Esophagus squamous epithelium (tissue), 5 donors: ENCODE data around the gene NTF4. TPM values are rescaled to one million over a fixed set of nuclear protein-coding genes. Genes with fewer than 3 reads are reported as not detected.

ENCODE experiments used
- DNase-seq: peaks from one replicate; lab custom pipeline; 2025; lab: John Stamatoyannopoulos, UW
- H3K27ac ChIP-seq, 4 donors: fragments of 200-600 bp; sonication (generic); one replicate each; pipeline ENCODE4 v1.5.1; 2016 to 2019; ENCODE audit warnings: mild to moderate bottlenecking in 1 of 4
- H3K27me3 ChIP-seq, 4 donors: fragments of 200-600 bp; sonication (generic); 1 replicate in 3 of 4; 2 replicates in 1 of 4; pipeline versions ENCODE4 v1.5.1 to v1.6.0; 2017 to 2021; ENCODE audit warnings: antibody characterized with exemption in 1 of 4
- H3K36me3 ChIP-seq, 3 donors: fragments of 200-600 bp; sonication (generic); one replicate each; pipeline ENCODE4 v1.5.1; 2016 to 2019
- H3K4me1 ChIP-seq, 3 donors: fragments of 200-600 bp; sonication (generic); one replicate each; pipeline ENCODE4 v1.5.1; 2017 to 2019
- H3K4me3 ChIP-seq, 4 donors: fragments of 200-600 bp; sonication (generic); 1 replicate in 3 of 4; 2 replicates in 1 of 4; pipeline ENCODE4 v1.5.1; 2016 to 2019; ENCODE audit warnings: mild to moderate bottlenecking in 2 of 4, moderate library complexity in 1 of 4
- H3K9me3 ChIP-seq, 3 donors: fragments of 200-600 bp; sonication (generic); one replicate each; pipeline ENCODE4 v1.5.1; 2016 to 2019
- CTCF ChIP-seq, 6 experiments: fragments of 450-650 bp in 4 of 6; fragments of 200-600 bp in 2 of 6; sonication (generic) in 2 of 6; IDR thresholded peaks; one replicate each; pipeline ENCODE4 v1.5.1; 2016 to 2019; ENCODE audit warnings: antibody characterized with exemption in 6 of 6, mild to moderate bottlenecking in 4 of 6, moderate library complexity in 4 of 6
- POLR2A ChIP-seq, 4 donors: fragments of 450-650 bp; IDR thresholded peaks; one replicate each; pipeline ENCODE4 v1.6.1; 2017; ENCODE audit warnings: antibody characterized with exemption in 4 of 4, mild to moderate bottlenecking in 4 of 4, moderate library complexity in 3 of 4
- WGBS, 2 donors: methylation state at CpG; one replicate each; pipeline ENCODE4 v1.1.5; 2018; 5-methylcytosine and 5-hydroxymethylcytosine counted together
- intact Hi-C: fragments of 100-400 bp; cut with DNase I; formaldehyde crosslinking; loops from one replicate; pipeline ENCODE4 v1.15.0; 2022
- small RNA-seq, 4 donors: library from RNA; depleted of rRNA; stranded (forward); fragments of <200 nt; gene quantifications; one replicate each; pipeline ENCODE3, GENCODE V24; 2016
- total RNA-seq, 4 donors: library from RNA; depleted of rRNA; stranded (reverse); fragments of >200 nt; gene quantifications; one replicate each; pipeline ENCODE4 v1.1.0, GENCODE V29; 2016
- donor health status: DM: yes; HTN: yes; CAD: no.

The NTF4 gene
- total RNA-seq, 4 donors from 2014 or later: 1.2 to 5.3 (median 2.0) TPM

GRCh38 chr19:49014123-49014869 is 50.3 kb downstream of the NTF4 start:
- intact Hi-C loops: no loop called here
- no peak overlapping the region for H3K27ac ChIP-seq
- no peak overlapping the region for H3K4me3 ChIP-seq
- peaks cover 0 to 22% (median 17%) of the 10 kb centered on the region in 3 donors for H3K4me1 ChIP-seq
- 86 to 92% methylated on average over 10 to 19 of the region's 32 CpGs for WGBS, 2 donors
- no peak for TF ChIP-seq CTCF (IDR thresholded peaks at IDR 0.05)
- DNase-seq: no peak
- no peaks in the 10 kb centered on the region for H3K9me3 ChIP-seq
- peaks cover 0 to 22% (median 0%) of the 10 kb centered on the region in 4 donors for H3K27me3 ChIP-seq
- H3K36me3 ChIP-seq: peaks cover 15 to 76% (median 19%) of the 10 kb centered on the region in 3 donors

- H3K36me3 ChIP-seq: peaks cover 18 to 97% (median 34%) of the 10 kb centered on the region in 3 donors
- no peak overlapping the region for H3K27ac ChIP-seq
- no peaks in the 10 kb centered on the region for H3K4me1 ChIP-seq
- no peak for DNase-seq
- 78 to 97% methylated on average over 5 to 6 of the region's 17 CpGs for WGBS, 2 donors
- TF ChIP-seq POLR2A (IDR thresholded peaks at IDR 0.05) (no peak), CTCF (IDR thresholded peaks at IDR 0.05) (no peak)
- no peaks in the 10 kb centered on the region for H3K9me3 ChIP-seq
- intact Hi-C loops: no loop called here
- no peak overlapping the region for H3K4me3 ChIP-seq
- H3K27me3 ChIP-seq: no peaks in the 10 kb centered on the region
Observed at GRCh38 chr19:49011194-49011593, 53.4 kb downstream of the NTF4 start.

Small RNA genes within 50 kb of the gene (small RNA-seq; reads per million reads assigned to genes)
- gene RN7SL708P: 0 to 0.14 (median 0) reads per million in 4 donors

Other genes with a start within 250 kb of the NTF4 start
- 1 to 10 TPM in 2 of 4 donors, under 1 TPM in 1, not detected in 1; 0.83 to 9.0 (median 4.8) TPM for gene HSD17B14, start 228.3 kb downstream of the NTF4 start, total RNA-seq
- gene PLEKHA4, start 196.2 kb downstream of the NTF4 start, total RNA-seq: 1 to 10 TPM; 2.8 to 9.0 (median 5.6) TPM
- 10 to 100 TPM; 19.3 to 41.6 (median 33.3) TPM for gene PPP1R15A, start 192.4 kb downstream of the NTF4 start, total RNA-seq
- not detected for gene TULP2, start 166.1 kb downstream of the NTF4 start, total RNA-seq
- gene NUCB1, start 164.5 kb downstream of the NTF4 start, total RNA-seq: 100 to 1,000 TPM in 3 of 4 donors, 10 to 100 TPM in 1; 93.5 to 186 (median 157) TPM
- gene DHDH, start 131.1 kb downstream of the NTF4 start, total RNA-seq: 1 to 10 TPM in 1 of 4 donors, under 1 TPM in 1, not detected in 2; 0.95 to 2.9 TPM
- 10 to 100 TPM; 38.9 to 42.8 (median 42.4) TPM for gene BAX, start 109.9 kb downstream of the NTF4 start, total RNA-seq
- 1,000 to 10,000 TPM in 3 of 4 donors, 100 to 1,000 TPM in 1; 556 to 2,127 (median 1,494) TPM for gene FTL, start 99.5 kb downstream of the NTF4 start, total RNA-seq
- 10 to 100 TPM; 30.6 to 47.6 (median 39.5) TPM for gene GYS1, start 71.5 kb downstream of the NTF4 start, total RNA-seq
- 100 to 1,000 TPM; 102 to 140 (median 119) TPM for gene RUVBL2, start 70.9 kb downstream of the NTF4 start, total RNA-seq
- gene LHB, start 47.7 kb downstream of the NTF4 start, total RNA-seq: not detected
- not detected for gene CGB3, start 40.5 kb downstream of the NTF4 start, total RNA-seq
- gene CGB2, start 32.9 kb downstream of the NTF4 start, total RNA-seq: not detected
- gene CGB1, start 27.9 kb downstream of the NTF4 start, total RNA-seq: not detected
- gene CGB5, start 21.0 kb downstream of the NTF4 start, total RNA-seq: 1 to 10 TPM in 1 of 4 donors, not detected in 3; 2.4 TPM
- not detected for gene CGB8, start 15.7 kb downstream of the NTF4 start, total RNA-seq
- gene CGB7, start 7.1 kb downstream of the NTF4 start, total RNA-seq: 1 to 10 TPM in 2 of 4 donors, under 1 TPM in 1, not detected in 1; 0.22 to 4.4 (median 1.7) TPM
- gene KCNA7, start 7.9 kb upstream of the NTF4 start, total RNA-seq: not detected
- 100 to 1,000 TPM in 3 of 4 donors, 10 to 100 TPM in 1; 78.7 to 241 (median 168) TPM for gene SNRNP70, start 20.6 kb upstream of the NTF4 start, total RNA-seq
- gene LIN7B, start 49.6 kb upstream of the NTF4 start, total RNA-seq: 10 to 100 TPM in 2 of 4 donors, 1 to 10 TPM in 2; 5.7 to 14.1 (median 10.1) TPM
- gene C19orf73, start 54.3 kb upstream of the NTF4 start, total RNA-seq: 1 to 10 TPM; 2.1 to 7.4 (median 4.7) TPM
- 10 to 100 TPM; 10.9 to 20.9 (median 13.8) TPM for gene PPFIA3, start 54.7 kb upstream of the NTF4 start, total RNA-seq
- gene HRC, start 90.6 kb upstream of the NTF4 start, total RNA-seq: 1 to 10 TPM in 1 of 4 donors, under 1 TPM in 3; 0.13 to 1.1 (median 0.38) TPM
- gene TRPM4, start 93.0 kb upstream of the NTF4 start, total RNA-seq: 10 to 100 TPM in 3 of 4 donors, 1 to 10 TPM in 1; 7.6 to 28.9 (median 18.0) TPM